Right renal cortex interstitium (tissue), 3 donors: Measurements from ENCODE around the gene INSIG1. TPM values are rescaled to one million over a fixed set of nuclear protein-coding genes. Genes with fewer than 3 reads are reported as not detected.

Source experiments
- DNase-seq, 3 donors: peaks; one replicate each; pipeline ENCODE4 v3.0.0-alpha.2; 2013; ENCODE audit warnings: low read depth in 3 of 3, low spot score in 2 of 3
- polyA plus RNA-seq, 3 donors: library from polyadenylated mRNA; unstranded; fragments of 120-200 nt; gene quantifications; one replicate each; pipeline ENCODE4 v1.2.1, GENCODE V29; 2013; ENCODE audit not compliant: insufficient read length in 3 of 3

Gene INSIG1
- polyA plus RNA-seq, 3 donors, result 30.3 to 36.7 (median 31.1) TPM

DNA sequence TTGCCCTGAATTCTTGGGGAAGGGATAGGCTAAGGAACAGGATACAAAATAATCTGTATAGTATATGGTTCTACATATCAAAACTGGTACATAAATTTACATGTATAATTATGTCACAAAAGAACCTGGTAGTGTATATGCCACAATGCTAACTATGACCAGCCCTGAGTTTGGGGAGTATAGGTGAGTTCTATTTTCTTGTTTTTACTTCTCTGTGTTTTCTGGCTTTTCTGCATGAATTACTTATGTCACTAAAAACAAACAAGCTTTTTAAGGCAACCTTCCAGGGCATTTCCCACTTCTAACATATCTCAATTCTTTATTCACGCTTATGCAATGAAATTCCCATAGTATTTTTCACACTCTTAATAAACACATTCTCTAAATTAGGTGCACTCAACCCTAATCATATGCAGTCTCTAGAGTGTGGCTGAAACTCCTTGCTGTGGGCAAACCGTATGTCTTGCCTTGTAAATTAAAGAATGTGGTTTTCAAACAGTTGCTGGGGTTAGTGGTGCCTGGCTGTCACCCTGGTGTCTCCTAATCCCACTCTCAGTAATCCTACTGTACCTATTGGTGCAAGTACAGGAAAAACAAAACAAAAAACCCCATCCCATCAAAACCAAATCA lies 14.0 kb upstream of the INSIG1 start:
- DNase-seq, result no peak

DNA sequence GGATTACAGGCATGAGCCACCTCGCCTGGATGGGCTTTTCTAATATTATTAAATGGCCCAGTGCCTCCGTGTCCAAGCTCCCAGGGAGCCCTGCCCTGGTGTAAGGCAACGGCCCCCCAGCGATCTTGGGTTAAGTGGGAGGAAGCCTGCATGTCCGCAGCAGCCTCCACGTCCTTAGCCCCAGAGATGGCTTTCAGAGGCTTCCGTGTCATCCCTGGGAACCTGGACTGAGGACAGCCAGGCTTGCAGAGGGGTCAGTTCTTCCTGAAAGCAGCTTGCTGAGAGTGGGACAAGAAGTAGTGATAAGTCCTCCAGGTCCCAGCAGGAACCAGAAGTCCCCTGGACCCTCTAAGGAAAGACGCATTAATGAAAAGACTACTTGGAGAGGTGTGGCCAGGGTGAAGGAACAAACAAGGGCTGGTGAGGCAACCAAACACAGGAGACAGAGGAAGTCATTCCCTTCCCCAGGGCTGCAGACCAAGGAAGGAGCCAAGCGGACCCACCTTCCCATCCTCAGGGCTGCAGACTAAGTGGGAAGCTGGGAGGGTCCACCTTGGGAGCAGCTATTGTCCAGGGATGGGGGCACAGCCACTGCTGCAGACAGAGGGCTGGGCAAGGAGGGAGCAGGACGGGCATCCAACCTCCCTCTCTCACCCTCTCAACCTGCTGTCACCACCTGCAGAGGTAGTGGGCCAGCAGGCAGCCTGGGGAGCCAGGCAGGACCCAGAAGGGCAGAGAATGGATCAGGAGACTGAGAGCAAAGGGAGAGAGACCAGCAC lies 13.0 kb upstream of the INSIG1 start:
- DNase-seq, result no peak

DNA sequence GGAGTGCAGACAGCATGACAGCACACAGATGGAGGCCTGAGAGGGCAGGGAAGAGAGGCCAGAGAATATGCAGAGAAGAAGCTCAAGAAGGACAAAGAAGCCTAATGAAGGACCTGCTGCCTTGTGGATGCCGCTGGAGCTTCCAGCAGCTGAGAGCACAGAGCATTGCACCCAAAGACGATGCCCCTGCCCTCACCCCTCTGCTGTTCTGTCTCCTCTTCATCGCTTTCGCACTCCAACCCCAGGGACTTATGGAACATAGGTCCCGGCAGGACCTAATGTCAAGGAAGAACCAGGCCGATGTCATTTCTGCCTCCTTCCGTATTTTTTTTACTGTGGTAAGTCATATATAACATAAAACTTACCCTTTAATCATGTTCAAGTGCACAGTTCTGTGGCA lies 12.3 kb upstream of the INSIG1 start:
- no peak for DNase-seq

- no peak for DNase-seq
Measured at GRCh38 chr7:155285833-155286232, 11.8 kb upstream of the INSIG1 start.

- DNase-seq, result no peak
Measured at GRCh38 chr7:155286686-155287085, 11.0 kb upstream of the INSIG1 start.

GRCh38 chr7:155287284-155287935 lies 10.3 kb upstream of the INSIG1 start:
- DNase-seq, result no peak

DNA sequence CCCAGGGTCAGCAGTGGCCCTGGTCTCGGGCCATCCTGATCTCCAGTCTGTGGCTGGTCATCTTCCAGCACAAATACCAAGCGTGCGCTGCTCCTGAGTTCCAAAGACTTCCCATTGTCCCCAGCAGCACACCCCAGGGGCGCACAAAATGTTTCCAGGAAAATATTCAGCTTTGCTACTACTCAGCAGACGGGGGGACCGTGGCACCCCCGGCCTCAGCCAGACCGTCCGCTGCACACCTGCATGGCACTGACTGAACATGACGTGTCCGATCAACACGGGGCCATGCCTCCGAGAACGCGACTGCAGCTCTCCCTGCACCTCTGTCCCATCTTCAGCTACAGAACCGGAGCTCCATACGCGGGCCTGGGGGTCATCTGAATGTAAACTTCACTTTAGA lies 9.6 kb upstream of the INSIG1 start:
- DNase-seq, result no peak

GRCh38 chr7:155289107-155289506 lies 8.6 kb upstream of the INSIG1 start:
- no peak for DNase-seq

DNA sequence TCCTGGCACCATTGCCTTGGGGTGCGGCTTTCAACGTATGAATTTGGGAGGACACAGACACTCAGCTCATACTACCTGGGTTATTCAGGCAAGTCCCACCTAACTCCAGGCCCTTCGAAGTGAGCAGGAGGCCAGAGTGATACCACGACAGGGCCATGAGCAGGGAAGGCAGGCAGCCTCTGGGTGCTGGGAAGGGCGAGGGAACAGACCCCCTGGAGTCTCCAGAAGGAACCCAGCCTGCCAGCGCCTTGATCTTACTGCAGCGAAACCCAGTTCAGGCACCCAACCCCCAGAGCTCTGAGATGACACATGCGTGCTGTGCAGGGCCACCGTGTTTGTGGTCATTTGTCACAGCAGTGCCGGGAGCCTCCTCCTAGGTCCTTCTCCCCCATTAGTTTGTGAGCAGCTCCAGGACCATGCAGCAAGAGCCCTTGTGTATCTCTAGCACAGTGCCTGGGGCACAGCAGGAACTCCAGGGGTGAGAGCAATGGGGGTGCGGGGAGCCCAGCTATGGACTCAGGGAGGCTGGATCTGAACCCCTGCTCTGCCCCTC lies 7.7 kb upstream of the INSIG1 start:
- no peak for DNase-seq

- DNase-seq, result no peak
Measured at GRCh38 chr7:155291045-155291530, 6.6 kb upstream of the INSIG1 start.

GRCh38 chr7:155291729-155292128 lies 5.9 kb upstream of the INSIG1 start:
- DNase-seq, result no peak

- DNase-seq, result no peak
Measured at GRCh38 chr7:155292680-155293226, 4.9 kb upstream of the INSIG1 start.

GRCh38 chr7:155293721-155294510 lies 3.8 kb upstream of the INSIG1 start:
- no peak for DNase-seq

DNA sequence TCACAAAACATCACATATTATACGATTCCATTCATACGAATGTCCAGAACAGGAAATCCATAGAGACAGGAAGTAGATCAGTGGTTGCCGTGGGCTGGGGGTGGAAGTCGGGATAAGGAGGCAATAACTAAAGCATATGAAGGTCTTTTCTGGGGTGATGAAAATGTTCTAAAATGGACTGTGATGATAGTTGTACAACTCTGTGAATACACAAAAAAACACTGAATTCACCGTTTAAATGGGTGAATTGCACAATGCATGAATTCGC lies 3.2 kb upstream of the INSIG1 start:
- DNase-seq, result no peak

DNA sequence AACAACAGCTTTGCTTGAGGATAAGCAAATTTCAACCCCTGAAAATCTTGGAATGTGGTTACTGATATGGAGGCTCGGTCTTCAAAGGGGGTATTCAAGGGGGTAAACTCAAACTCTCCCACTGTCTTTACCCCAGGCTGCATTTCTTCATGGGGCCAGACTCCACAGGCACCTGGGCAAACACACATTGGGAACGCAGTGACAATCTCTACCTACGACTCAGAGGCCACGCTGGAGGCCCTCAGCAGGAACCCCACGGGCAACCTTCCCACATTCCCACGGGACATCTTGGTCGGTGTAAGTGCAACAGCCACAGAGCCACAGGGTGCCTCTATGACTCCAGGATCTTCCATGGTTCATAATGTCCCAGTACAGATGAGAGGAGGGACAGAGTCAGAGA lies 2.2 kb upstream of the INSIG1 start:
- no peak for DNase-seq

GRCh38 chr7:155296006-155296787 lies 1.5 kb upstream of the INSIG1 start:
- no peak for DNase-seq

DNA sequence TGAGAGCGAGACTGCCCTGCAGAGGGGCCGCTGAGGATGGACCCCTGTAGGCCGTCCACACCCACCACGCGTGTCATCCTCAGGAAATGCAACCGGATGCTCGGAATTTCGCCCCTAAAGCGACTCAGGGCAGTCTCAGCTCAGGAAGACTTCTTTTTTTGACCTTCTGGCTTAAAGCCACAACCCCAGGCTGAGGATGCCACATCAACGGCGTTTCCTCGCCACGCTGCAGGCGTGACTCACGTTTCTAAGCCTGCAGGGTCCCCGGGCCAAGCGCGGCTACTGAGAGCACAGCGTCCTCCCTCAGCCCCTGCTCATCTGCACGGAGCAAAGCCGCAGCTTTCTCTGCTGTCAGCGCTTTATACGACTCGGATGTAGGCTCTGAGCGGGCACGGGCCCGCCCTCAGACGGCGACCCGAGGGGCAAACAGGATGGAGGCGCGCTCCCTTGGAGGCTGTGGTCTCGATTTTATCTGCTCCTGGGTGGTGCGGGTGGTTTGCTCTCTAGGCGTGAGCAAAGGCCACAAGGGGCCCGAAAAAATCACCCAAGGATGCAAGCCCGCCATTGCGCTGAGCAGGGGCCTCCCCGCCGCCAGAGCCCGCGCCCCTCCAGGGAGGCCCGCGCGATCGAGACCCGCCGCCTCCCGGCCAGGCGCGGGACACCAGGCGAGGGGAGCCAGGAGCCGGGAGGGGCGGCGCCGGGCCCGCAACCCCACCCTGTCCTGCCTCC lies 726 bp upstream of the INSIG1 start:
- peak in 2 of 3 donors; percentile 27 to 34 for DNase-seq

DNA sequence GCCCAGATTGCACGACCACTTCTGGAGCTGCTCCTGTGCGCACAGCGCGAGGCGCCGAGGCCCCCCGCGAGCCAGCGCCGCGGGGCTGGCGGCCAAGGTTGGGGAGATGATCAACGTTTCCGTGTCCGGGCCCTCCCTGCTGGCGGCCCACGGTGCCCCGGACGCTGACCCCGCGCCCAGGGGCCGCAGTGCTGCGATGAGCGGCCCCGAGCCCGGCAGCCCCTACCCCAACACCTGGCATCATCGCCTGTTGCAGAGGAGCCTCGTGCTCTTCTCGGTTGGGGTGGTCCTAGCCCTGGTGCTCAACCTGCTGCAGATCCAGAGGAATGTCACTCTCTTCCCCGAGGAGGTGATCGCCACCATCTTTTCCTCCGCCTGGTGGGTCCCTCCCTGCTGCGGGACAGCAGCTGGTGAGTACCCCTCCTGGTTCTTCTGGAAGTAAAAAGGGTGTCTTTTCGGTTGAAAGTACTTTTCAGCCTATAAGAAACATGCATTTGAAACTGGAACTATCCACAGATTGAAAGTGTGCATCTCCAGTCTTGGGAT lies 683 bp downstream of the INSIG1 start:
- no peak for DNase-seq
